K562 (cell line): ENCODE data around the gene GPR26. TPM values are rescaled to one million over a fixed set of nuclear protein-coding genes. Genes with fewer than 3 reads are reported as not detected.

Experiments used
- ATAC-seq: fragments of 200-7000 bp; cut with Tn5 transposase; 3 replicates; pipeline ENCODE4 v1.9.1; 2020; ENCODE audit warnings: moderate library complexity
- BruUV-seq: library from RNA; stranded (reverse); fragments of 400-500 nt; replicated peaks from 2 replicates; lab custom pipeline; 2021; lab: Mats Ljungman, UMichigan
- CTCF ChIA-PET: fragments of 300-600 bp; formaldehyde crosslinking; extraction: SDS; loops from one replicate; lab custom pipeline; 2021; ENCODE audit warnings: low intra/inter-chr PET ratio; lab: Yijun Ruan, JAX
- POLR2A ChIA-PET: fragments of 300-600, 350-650 bp; sonication (Branson Sonifier 250); formaldehyde crosslinking; extraction: SDS; loops from one replicate; lab custom pipeline; 2021; ENCODE audit warnings: antibody characterized with exemption, inconsistent platforms; lab: Yijun Ruan, JAX
- DNase-seq, 4 experiments: peaks; one replicate each; pipeline versions ENCODE4 v3.0.0 to v3.0.0-alpha.2; 2011 to 2018; ENCODE audit warnings: low spot score in 3 of 4, mixed read lengths in 3 of 4; ENCODE audit errors: extremely low read depth in 1 of 4
- FAIRE-seq: peaks from 2 replicates; lab custom pipeline; 2011; peaks lifted over from hg19 to GRCh38; lab: Jason Lieb, UNC
- H2AFZ ChIP-seq: 2 replicates; pipeline ENCODE4 v1.6.0; 2011; ENCODE audit warnings: low read depth, low read length, control low read depth, inconsistent platforms
- H3K27ac ChIP-seq: fragments of 200-600 bp; 3 replicates; pipeline ENCODE4 v1.8.0; 2011; ENCODE audit warnings: low read depth, mild to moderate bottlenecking, control low read depth, inconsistent platforms, low read length, moderate library complexity, mixed read lengths; ENCODE audit errors: extremely low read depth
- H3K27me3 ChIP-seq, 2 experiments: fragments of 300-600 bp in 1 of 2; 2 replicates in 1 of 2; 3 replicates in 1 of 2; pipeline versions ENCODE4 v1.6.0 to v1.8.0; 2011; ENCODE audit warnings: inconsistent platforms in 2 of 2, low read length in 2 of 2, mild to moderate bottlenecking in 1 of 2, mixed read lengths in 1 of 2, moderate library complexity in 1 of 2; ENCODE audit not compliant: control insufficient read depth in 2 of 2, insufficient read depth in 2 of 2
- H3K36me3 ChIP-seq: fragments of 300-600 bp; 3 replicates; pipeline ENCODE4 v1.8.0; 2011; ENCODE audit warnings: mild to moderate bottlenecking, low read length, inconsistent platforms; ENCODE audit not compliant: control insufficient read depth, insufficient read depth
- H3K4me1 ChIP-seq, 2 experiments: fragments of 200-600 bp in 1 of 2; replicated peaks in 1 of 2; 2 replicates in 1 of 2; 3 replicates in 1 of 2; pipeline versions ENCODE4 v1.5.1 to v1.8.0; 2011; ENCODE audit warnings: inconsistent platforms in 2 of 2, low read length in 2 of 2, mild to moderate bottlenecking in 1 of 2, mixed read lengths in 1 of 2, moderate library complexity in 1 of 2; ENCODE audit not compliant: control insufficient read depth in 2 of 2, insufficient read depth in 2 of 2
- H3K4me2 ChIP-seq: 2 replicates; pipeline ENCODE4 v1.6.1; 2011; ENCODE audit warnings: low read length, control low read depth, inconsistent platforms, mixed read lengths; ENCODE audit not compliant: insufficient read depth
- H3K4me3 ChIP-seq: fragments of 200-600 bp; sonication (generic), shearing (Covaris generic); 2 replicates; pipeline ENCODE4 v1.5.1; 2016; ENCODE audit warnings: control low read depth, inconsistent platforms
- H3K79me2 ChIP-seq: fragments of 200-600 bp; 3 replicates; pipeline ENCODE4 v1.8.0; 2011; ENCODE audit warnings: low read length, inconsistent platforms; ENCODE audit not compliant: control insufficient read depth, insufficient read depth
- H3K9ac ChIP-seq, 2 experiments: 2 replicates each; pipeline versions ENCODE4 v1.6.0 to v1.6.1; 2011; ENCODE audit warnings: low read depth in 2 of 2, low read length in 2 of 2, control low read depth in 1 of 2, inconsistent platforms in 1 of 2, mild to moderate bottlenecking in 1 of 2, mixed read lengths in 1 of 2; ENCODE audit not compliant: insufficient read depth in 1 of 2
- H3K9me1 ChIP-seq: one replicate; pipeline ENCODE4 v1.6.0; 2011; ENCODE audit warnings: inconsistent platforms, mild to moderate bottlenecking, low read length, moderate library complexity; ENCODE audit not compliant: control insufficient read depth, insufficient read depth
- H3K9me3 ChIP-seq: replicated peaks from 2 replicates; pipeline ENCODE4 v1.5.1; 2011; ENCODE audit warnings: low read depth, low read length, inconsistent platforms; ENCODE audit not compliant: control insufficient read depth, insufficient read depth
- H4K20me1 ChIP-seq: replicated peaks from 2 replicates; pipeline ENCODE4 v1.6.1; 2011; ENCODE audit warnings: low read length, inconsistent platforms, mixed read lengths; ENCODE audit not compliant: control insufficient read depth, insufficient read depth
- CC2D1A ChIP-seq: fragments of 450-650 bp; IDR thresholded peaks from 2 replicates; pipeline ENCODE4 v1.6.1; 2017; ENCODE audit warnings: mild to moderate bottlenecking
- SRSF3 ChIP-seq: fragments of 200-400 bp; formaldehyde crosslinking; IDR thresholded peaks from 2 replicates; pipeline ENCODE4 v1.6.1; 2016; ENCODE audit warnings: mild to moderate bottlenecking, low read length, moderate library complexity; ENCODE audit not compliant: insufficient read depth
- ZNF239 ChIP-seq: fragments of 250-450 bp; sonication (Bioruptor Pico); IDR thresholded peaks from 2 replicates; pipeline ENCODE4 v1.4.0; 2020; ENCODE audit warnings: mild to moderate bottlenecking
- ZNF24 ChIP-seq: fragments of 450-650 bp; IDR thresholded peaks from 2 replicates; pipeline ENCODE4 v1.6.1; 2016
- ZNF408 ChIP-seq: fragments of 250-450 bp; sonication (Bioruptor Pico); IDR thresholded peaks from 2 replicates; pipeline ENCODE4 v1.4.0; 2020; ENCODE audit warnings: low read depth, mild to moderate bottlenecking, moderate library complexity
- ZNF696 ChIP-seq: fragments of 250-450 bp; sonication (Bioruptor Pico); conservative IDR thresholded peaks from 2 replicates; pipeline ENCODE4 v1.4.0; 2020; ENCODE audit warnings: mild to moderate bottlenecking, moderate library complexity
- WGBS: fragments of 100-300 bp; shearing (Covaris generic); methylation state at CpG from one replicate; pipeline ENCODE4 v1.1.6; 2016; ENCODE audit warnings: low coverage, mixed read lengths; ENCODE audit not compliant: insufficient coverage; ENCODE audit errors: missing lambda C conversion rate; 5-methylcytosine and 5-hydroxymethylcytosine counted together
- in situ Hi-C: fragments of 300-500 bp; cut with MboI; formaldehyde crosslinking; loops from 4 replicates; pipeline ENCODE4 v1.15.0; 2018; ENCODE audit warnings: inconsistent platforms, mixed read lengths
- intact Hi-C: fragments of 100-400 bp; cut with micrococcal nuclease; formaldehyde crosslinking; loops from 2 replicates; pipeline ENCODE4 v1.14.2; 2022
- polyA plus RNA-seq, 8 experiments: library from polyadenylated mRNA; depleted of rRNA in 4 of 8; stranded (reverse) in 5 of 8; unstranded in 3 of 8; fragments of >200 nt; fragmentation: Nextera tagmentation in 2 of 8; fragmentation: Illumina TruSeq in 1 of 8; extraction: Ambion mirVana in 2 of 8; extraction: Trizol in 1 of 8; gene quantifications; 2 replicates each; pipeline versions ENCODE4 v1.2.1 to v1.2.3, GENCODE V29; 2011 to 2014; ENCODE audit warnings: inconsistent platforms in 1 of 8, missing spikeins in 1 of 8
- total RNA-seq, 7 experiments: library from RNA; depleted of rRNA in 6 of 7; stranded (reverse); fragments of >200 nt in 6 of 7; fragmentation: Illumina TruSeq in 2 of 7; extraction: Trizol in 2 of 7; gene quantifications; 2 replicates each; pipeline versions ENCODE4 v1.2.1 to v1.2.3, GENCODE V29; 2011 to 2021; ENCODE audit warnings: low replicate concordance in 1 of 7
- TF ChIP-seq, protein P1 (sequence below), 2 experiments: fragments of 250-450 bp in 1 of 2; fragments of 450-650 bp in 1 of 2; sonication (Bioruptor Pico) in 1 of 2; IDR thresholded peaks; 2 replicates each; pipeline versions ENCODE4 v1.6.1 to v1.8.0; 2016 to 2021; ENCODE audit warnings: mild to moderate bottlenecking in 2 of 2, moderate library complexity in 2 of 2, missing compliant biosample characterization in 1 of 2, missing genetic modification characterization in 1 of 2
- TF ChIP-seq, protein P2 (sequence below): sonication (generic); formaldehyde crosslinking; IDR thresholded peaks from 2 replicates; pipeline ENCODE4 v1.8.0; 2022; ENCODE audit warnings: missing genetic modification reagents, mild to moderate bottlenecking, borderline replicate concordance
- TF ChIP-seq, protein P3 (sequence below): fragments of 250-450 bp; sonication (Bioruptor Pico); IDR thresholded peaks from 2 replicates; pipeline ENCODE4 v1.5.0; 2020; ENCODE audit warnings: mild to moderate bottlenecking

GPR26 gene
- total and polyA plus RNA-seq, 9 of the 15 experiments (the other 6 are each of a cell fraction or from before 2014, with no cell fraction given): not detected

DNA sequence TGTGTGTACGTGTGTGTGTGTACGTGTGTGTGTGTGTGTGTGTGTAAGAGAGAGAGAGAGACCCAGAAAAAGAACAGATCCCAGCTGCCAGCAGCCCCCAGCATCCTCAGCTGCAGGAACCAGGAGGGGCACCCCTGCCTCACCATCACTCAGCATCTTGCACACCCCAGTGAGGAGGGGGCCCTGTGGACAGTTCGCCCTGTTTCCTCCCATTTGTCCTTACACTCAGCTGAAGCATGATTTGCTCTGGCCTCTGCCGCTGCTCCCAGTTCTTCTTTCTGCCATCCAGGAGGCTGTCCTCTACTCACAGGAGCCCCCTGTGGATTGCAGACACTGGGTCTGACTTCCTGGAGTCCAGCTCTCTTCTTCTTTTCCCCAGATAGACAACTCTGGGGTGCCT lies 9.7 kb downstream of the GPR26 start:
- no peaks in the 10 kb centered on the region for H3K27me3 ChIP-seq
- H3K9me3 ChIP-seq: no peaks in the 10 kb centered on the region
- ChIA-PET POLR2A (interaction anchor here (0.8 kb wide), 1 partner anchor 10 kb away, joined by 3 read pairs; no protein-coding TSS in a partner anchor), CTCF (no interaction called here)
- no peak overlapping the region for H3K4me3 ChIP-seq
- no peaks in the 10 kb centered on the region for H3K4me1 ChIP-seq
- DNase-seq (no peak), ATAC-seq (no peak), FAIRE-seq (no peak)
- H3K9me1 ChIP-seq: no peaks in the 10 kb centered on the region
- H2AFZ ChIP-seq: no peak overlapping the region
- no TSS peak for BruUV-seq
- in situ Hi-C loops: no loop called here
- no peak overlapping the region for H3K27ac ChIP-seq
- no peaks in the 10 kb centered on the region for H4K20me1 ChIP-seq
- H3K79me2 ChIP-seq: no peaks in the 10 kb centered on the region
- H3K36me3 ChIP-seq: no peaks in the 10 kb centered on the region
- no peak overlapping the region for H3K9ac ChIP-seq
- H3K4me2 ChIP-seq: no peak overlapping the region
- TF ChIP-seq, protein P1, sequence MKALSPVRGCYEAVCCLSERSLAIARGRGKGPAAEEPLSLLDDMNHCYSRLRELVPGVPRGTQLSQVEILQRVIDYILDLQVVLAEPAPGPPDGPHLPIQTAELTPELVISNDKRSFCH (CRISPR knock-in tag; IDR thresholded peaks at IDR 0.05): no peak
- TF ChIP-seq, protein P1 (tag; IDR thresholded peaks at IDR 0.05): no peak
- TF ChIP-seq, protein P2, sequence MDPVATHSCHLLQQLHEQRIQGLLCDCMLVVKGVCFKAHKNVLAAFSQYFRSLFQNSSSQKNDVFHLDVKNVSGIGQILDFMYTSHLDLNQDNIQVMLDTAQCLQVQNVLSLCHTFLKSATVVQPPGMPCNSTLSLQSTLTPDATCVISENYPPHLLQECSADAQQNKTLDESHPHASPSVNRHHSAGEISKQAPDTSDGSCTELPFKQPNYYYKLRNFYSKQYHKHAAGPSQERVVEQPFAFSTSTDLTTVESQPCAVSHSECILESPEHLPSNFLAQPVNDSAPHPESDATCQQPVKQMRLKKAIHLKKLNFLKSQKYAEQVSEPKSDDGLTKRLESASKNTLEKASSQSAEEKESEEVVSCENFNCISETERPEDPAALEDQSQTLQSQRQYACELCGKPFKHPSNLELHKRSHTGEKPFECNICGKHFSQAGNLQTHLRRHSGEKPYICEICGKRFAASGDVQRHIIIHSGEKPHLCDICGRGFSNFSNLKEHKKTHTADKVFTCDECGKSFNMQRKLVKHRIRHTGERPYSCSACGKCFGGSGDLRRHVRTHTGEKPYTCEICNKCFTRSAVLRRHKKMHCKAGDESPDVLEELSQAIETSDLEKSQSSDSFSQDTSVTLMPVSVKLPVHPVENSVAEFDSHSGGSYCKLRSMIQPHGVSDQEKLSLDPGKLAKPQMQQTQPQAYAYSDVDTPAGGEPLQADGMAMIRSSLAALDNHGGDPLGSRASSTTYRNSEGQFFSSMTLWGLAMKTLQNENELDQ: no peak
- TF ChIP-seq ZNF696 (CRISPR knock-in tag): no peak
- no peak for TF ChIP-seq ZNF239
- TF ChIP-seq, protein P3, sequence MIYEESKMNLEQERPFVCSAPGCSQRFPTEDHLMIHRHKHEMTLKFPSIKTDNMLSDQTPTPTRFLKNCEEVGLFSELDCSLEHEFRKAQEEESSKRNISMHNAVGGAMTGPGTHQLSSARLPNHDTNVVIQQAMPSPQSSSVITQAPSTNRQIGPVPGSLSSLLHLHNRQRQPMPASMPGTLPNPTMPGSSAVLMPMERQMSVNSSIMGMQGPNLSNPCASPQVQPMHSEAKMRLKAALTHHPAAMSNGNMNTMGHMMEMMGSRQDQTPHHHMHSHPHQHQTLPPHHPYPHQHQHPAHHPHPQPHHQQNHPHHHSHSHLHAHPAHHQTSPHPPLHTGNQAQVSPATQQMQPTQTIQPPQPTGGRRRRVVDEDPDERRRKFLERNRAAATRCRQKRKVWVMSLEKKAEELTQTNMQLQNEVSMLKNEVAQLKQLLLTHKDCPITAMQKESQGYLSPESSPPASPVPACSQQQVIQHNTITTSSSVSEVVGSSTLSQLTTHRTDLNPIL (CRISPR knock-in tag): no peak
- TF ChIP-seq CC2D1A: no peak
- no peak for TF ChIP-seq ZNF24
- no peak for TF ChIP-seq ZNF408 (CRISPR knock-in tag)
- TF ChIP-seq SRSF3: no peak
- whole genome bisulfite sequencing: 0% methylated on average over 4 of the region's 4 CpGs
- intact Hi-C loops: no loop called here
